IMR-90 (cell line): ENCODE measurements around the gene ROCK2. TPM values are rescaled to one million over a fixed set of nuclear protein-coding genes. Genes with fewer than 3 reads are reported as not detected.

Source experiments
- ATAC-seq: fragments of 200-7000 bp; cut with Tn5 transposase; 2 replicates; pipeline ENCODE4 v1.9.1; 2020; ENCODE audit warnings: low read depth, mild to moderate bottlenecking, moderate library complexity
- BruUV-seq: library from RNA; stranded (reverse); fragments of 400-500 nt; replicated peaks from 2 replicates; lab custom pipeline; 2021; lab: Mats Ljungman, UMichigan
- CTCF ChIA-PET: fragments of 300-600 bp; formaldehyde crosslinking; extraction: SDS; loops from one replicate; lab custom pipeline; 2021; ENCODE audit warnings: antibody characterized with exemption; lab: Yijun Ruan, JAX
- POLR2A ChIA-PET: fragments of 300-600 bp; sonication (Branson Sonifier 250); formaldehyde crosslinking; loops from one replicate; lab custom pipeline; 2022; ENCODE audit warnings: antibody characterized with exemption; ENCODE audit not compliant: unreplicated experiment; lab: Charles Lee
- DNase-seq: peaks from one replicate; pipeline ENCODE4 v3.0.0; 2013
- H2AFZ ChIP-seq: replicated peaks from 2 replicates; pipeline ENCODE3; 2013; ENCODE audit warnings: low read length, mild to moderate bottlenecking; ENCODE audit not compliant: poor library complexity
- H2AK5ac ChIP-seq: 2 replicates; pipeline ENCODE4 v1.6.1; 2013; ENCODE audit warnings: low read depth, low read length, inconsistent platforms
- H2AK9ac ChIP-seq: replicated peaks from 2 replicates; pipeline ENCODE3; 2013; ENCODE audit warnings: mild to moderate bottlenecking, low read depth, low read length, moderate library complexity; ENCODE audit not compliant: poor library complexity
- H2BK120ac ChIP-seq: 2 replicates; pipeline ENCODE4 v1.6.1; 2013; ENCODE audit warnings: low read depth, low read length, inconsistent platforms
- H2BK15ac ChIP-seq: 3 replicates; pipeline ENCODE4 v1.6.1; 2013; ENCODE audit warnings: low read depth, low read length, inconsistent platforms
- H2BK20ac ChIP-seq: 2 replicates; pipeline ENCODE4 v1.6.1; 2013; ENCODE audit warnings: low read depth, mild to moderate bottlenecking, inconsistent platforms, low read length, moderate library complexity
- H2BK5ac ChIP-seq: 2 replicates; pipeline ENCODE4 v1.6.1; 2013; ENCODE audit warnings: mild to moderate bottlenecking, low read depth, low read length, inconsistent platforms; ENCODE audit not compliant: poor library complexity, severe bottlenecking
- H3K14ac ChIP-seq: replicated peaks from 2 replicates; pipeline ENCODE4 v1.6.1; 2013; ENCODE audit warnings: low read depth, low read length, inconsistent platforms
- H3K18ac ChIP-seq: 2 replicates; pipeline ENCODE4 v1.6.1; 2013; ENCODE audit warnings: low read depth, low read length, control low read depth
- H3K23ac ChIP-seq: 2 replicates; pipeline ENCODE4 v1.6.1; 2013; ENCODE audit warnings: low read depth, low read length, inconsistent platforms
- H3K27ac ChIP-seq: 2 replicates; pipeline ENCODE4 v1.5.1; 2013; ENCODE audit warnings: mild to moderate bottlenecking, control low read depth, low read length; ENCODE audit not compliant: insufficient read depth
- H3K27me3 ChIP-seq: 2 replicates; pipeline ENCODE4 v1.6.1; 2013; ENCODE audit warnings: low read length; ENCODE audit not compliant: control insufficient read depth, insufficient read depth
- H3K36me3 ChIP-seq: 2 replicates; pipeline ENCODE4 v1.6.1; 2013; ENCODE audit warnings: low read length, mixed read lengths; ENCODE audit not compliant: control insufficient read depth, insufficient read depth
- H3K4ac ChIP-seq: 2 replicates; pipeline ENCODE4 v1.6.1; 2013; ENCODE audit warnings: low read depth, low read length, inconsistent platforms
- H3K4me1 ChIP-seq: 2 replicates; pipeline ENCODE4 v1.6.1; 2013; ENCODE audit warnings: low read length, mixed read lengths; ENCODE audit not compliant: control insufficient read depth, insufficient read depth
- H3K4me2 ChIP-seq: 2 replicates; pipeline ENCODE4 v1.6.1; 2013; ENCODE audit warnings: low read depth, mild to moderate bottlenecking, control low read depth, low read length, moderate library complexity
- H3K4me3 ChIP-seq: 2 replicates; pipeline ENCODE4 v1.5.1; 2013; ENCODE audit warnings: low read depth, mild to moderate bottlenecking, control low read depth, low read length, moderate library complexity; ENCODE audit not compliant: insufficient read depth
- H3K56ac ChIP-seq: 2 replicates; pipeline ENCODE4 v1.6.1; 2013; ENCODE audit warnings: low read length, inconsistent platforms; ENCODE audit not compliant: insufficient read depth; ENCODE audit errors: extremely low read depth
- H3K79me1 ChIP-seq, 2 experiments: 2 replicates each; pipeline ENCODE4 v1.6.1; 2013; ENCODE audit warnings: low read length in 2 of 2, inconsistent platforms in 1 of 2, low read depth in 1 of 2
- H3K9ac ChIP-seq: 2 replicates; pipeline ENCODE4 v1.6.1; 2013; ENCODE audit warnings: low read depth, low read length, control low read depth
- H3K9me1 ChIP-seq: 2 replicates; pipeline ENCODE4 v1.6.1; 2013; ENCODE audit warnings: low read length, inconsistent platforms; ENCODE audit not compliant: insufficient read depth
- H3K9me3 ChIP-seq: 2 replicates; pipeline ENCODE4 v1.6.1; 2013; ENCODE audit warnings: low read length; ENCODE audit not compliant: control insufficient read depth, insufficient read depth
- H4K20me1 ChIP-seq: 2 replicates; pipeline ENCODE4 v1.6.1; 2013; ENCODE audit warnings: low read length, inconsistent platforms; ENCODE audit not compliant: insufficient read depth
- H4K5ac ChIP-seq: 2 replicates; pipeline ENCODE4 v1.6.1; 2013; ENCODE audit warnings: mild to moderate bottlenecking, low read depth, low read length, control low read depth
- H4K8ac ChIP-seq, 2 experiments: 2 replicates each; pipeline ENCODE4 v1.6.1; 2013; ENCODE audit warnings: low read depth in 2 of 2, low read length in 2 of 2, control low read depth in 1 of 2, inconsistent platforms in 1 of 2
- H4K91ac ChIP-seq: 2 replicates; pipeline ENCODE4 v1.6.1; 2013; ENCODE audit warnings: low read depth, low read length, inconsistent platforms; ENCODE audit not compliant: insufficient read depth
- CHD1 ChIP-seq: IDR thresholded peaks from 2 replicates; pipeline ENCODE4 v1.6.1; 2012; ENCODE audit warnings: low read depth, low read length, improper control_type of control experiment
- MAZ ChIP-seq: IDR thresholded peaks from 2 replicates; pipeline ENCODE4 v1.6.1; 2012; ENCODE audit warnings: low read depth, mild to moderate bottlenecking, low read length, improper control_type of control experiment, moderate library complexity, borderline replicate concordance
- MXI1 ChIP-seq: IDR thresholded peaks from 2 replicates; pipeline ENCODE4 v1.6.1; 2012; ENCODE audit warnings: low read depth, mild to moderate bottlenecking, low read length, moderate library complexity, borderline replicate concordance
- NFE2L2 ChIP-seq: fragments of 150-350 bp; IDR thresholded peaks from 2 replicates; pipeline ENCODE4 v1.6.1; 2016; ENCODE audit warnings: low read depth, mild to moderate bottlenecking, low read length
- WGBS, 2 experiments: methylation state at CpG; one replicate each; pipeline versions ENCODE4 v1.1.5 to v1.1.7; 2013; ENCODE audit warnings: missing lambda C conversion rate in 2 of 2; ENCODE audit not compliant: insufficient read length in 1 of 2; ENCODE audit errors: extremely low coverage in 2 of 2; 5-methylcytosine and 5-hydroxymethylcytosine counted together
- dilution Hi-C: fragments of 300-500 bp; cut with HindIII; formaldehyde crosslinking; loops from one replicate; pipeline ENCODE4 v1.14.3; 2018; ENCODE audit warnings: low sequenced_read_pairs; ENCODE audit not compliant: unreplicated experiment
- in situ Hi-C: fragments of 300-500 bp; cut with MboI; formaldehyde crosslinking; loops from 3 replicates; pipeline ENCODE4 v1.14.3; 2019; ENCODE audit warnings: low sequenced_read_pairs, inconsistent platforms, mixed read lengths
- intact Hi-C: fragments of 100-400 bp; cut with micrococcal nuclease; formaldehyde crosslinking; loops from 2 replicates; pipeline ENCODE4 v1.10.0; 2022
- polyA plus RNA-seq, 3 experiments: library from polyadenylated mRNA; depleted of rRNA; stranded (reverse); fragments of >200 nt; gene quantifications; 2 replicates each; pipeline ENCODE4 v1.2.3, GENCODE V29; 2012; ENCODE audit warnings: low replicate concordance in 1 of 3
- total RNA-seq: library from RNA; depleted of rRNA; stranded (reverse); fragments of >200 nt; gene quantifications from 2 replicates; pipeline ENCODE4 v1.2.3, GENCODE V29; 2012
- TF ChIP-seq, protein P1 (sequence below): conservative IDR thresholded peaks from 2 replicates; pipeline ENCODE4 v1.5.1; 2012; ENCODE audit warnings: mild to moderate bottlenecking, low read depth, low read length, improper control_type of control experiment

Gene ROCK2
- total and polyA plus RNA-seq, 2 of the 4 experiments (the other 2 are of a cell fraction): 9.0 to 28.3 TPM

- Histone ChIP-seq H2BK5ac (no peak overlapping the region), H3K4me1 (no peaks in the 10 kb centered on the region), H2BK20ac (no peak overlapping the region), H2BK120ac (no peak overlapping the region), H3K79me1 (no peaks in the 10 kb centered on the region), H3K4me2 (no peak overlapping the region), H2AK5ac (no peak overlapping the region), H3K36me3 (no peaks in the 10 kb centered on the region), H3K27me3 (peaks cover 16% of the 10 kb centered on the region), H3K56ac (no peak overlapping the region), H2BK15ac (no peak overlapping the region), H2AK9ac (no peak overlapping the region), H3K4me3 (no peak overlapping the region), H4K91ac (no peak overlapping the region), H3K14ac (no peak overlapping the region), H3K4ac (no peak overlapping the region), H3K9me1 (no peaks in the 10 kb centered on the region; the same call in 1 of the 2 replicates), H3K9me3 (peaks cover 9% of the 10 kb centered on the region), H2AFZ (no peak overlapping the region), H3K23ac (no peak overlapping the region), H3K9ac (no peak overlapping the region), H4K20me1 (no peaks in the 10 kb centered on the region), H3K18ac (no peak overlapping the region), H4K8ac (no peak overlapping the region), H4K5ac (no peak overlapping the region), H3K27ac (no peak overlapping the region)
- ATAC-seq: no peak
- ChIA-PET CTCF (no interaction called here), POLR2A (no interaction called here)
- dilution Hi-C loops (no loop called here), intact Hi-C loops (no loop called here), in situ Hi-C loops (loop anchor here (25.0 kb wide), 1 partner anchor 616 kb away; no protein-coding TSS in a partner anchor)
- BruUV-seq: no TSS peak
- no CpG with 5 or more reads among the region's 3 CpGs for WGBS, 2 experiments
- no peak for TF ChIP-seq MAZ
- TF ChIP-seq CHD1: no peak
- no peak for TF ChIP-seq MXI1
- TF ChIP-seq NFE2L2: no peak
- TF ChIP-seq, protein P1, sequence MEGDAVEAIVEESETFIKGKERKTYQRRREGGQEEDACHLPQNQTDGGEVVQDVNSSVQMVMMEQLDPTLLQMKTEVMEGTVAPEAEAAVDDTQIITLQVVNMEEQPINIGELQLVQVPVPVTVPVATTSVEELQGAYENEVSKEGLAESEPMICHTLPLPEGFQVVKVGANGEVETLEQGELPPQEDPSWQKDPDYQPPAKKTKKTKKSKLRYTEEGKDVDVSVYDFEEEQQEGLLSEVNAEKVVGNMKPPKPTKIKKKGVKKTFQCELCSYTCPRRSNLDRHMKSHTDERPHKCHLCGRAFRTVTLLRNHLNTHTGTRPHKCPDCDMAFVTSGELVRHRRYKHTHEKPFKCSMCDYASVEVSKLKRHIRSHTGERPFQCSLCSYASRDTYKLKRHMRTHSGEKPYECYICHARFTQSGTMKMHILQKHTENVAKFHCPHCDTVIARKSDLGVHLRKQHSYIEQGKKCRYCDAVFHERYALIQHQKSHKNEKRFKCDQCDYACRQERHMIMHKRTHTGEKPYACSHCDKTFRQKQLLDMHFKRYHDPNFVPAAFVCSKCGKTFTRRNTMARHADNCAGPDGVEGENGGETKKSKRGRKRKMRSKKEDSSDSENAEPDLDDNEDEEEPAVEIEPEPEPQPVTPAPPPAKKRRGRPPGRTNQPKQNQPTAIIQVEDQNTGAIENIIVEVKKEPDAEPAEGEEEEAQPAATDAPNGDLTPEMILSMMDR: no peak
- no peak for DNase-seq
Observed at GRCh38 chr2:11146076-11146475, 198.4 kb downstream of the ROCK2 start.
